OCI-LY3 (cell line): Measurements from ENCODE around the gene CHD6.

Source experiments
- EZH2phosphoT487 ChIP-seq: fragments of 200-600 bp; shearing (Covaris generic); IDR thresholded peaks from 2 replicates; pipeline ENCODE4 v1.6.1; 2018; ENCODE audit warnings: antibody characterized with exemption, mixed run types, low read depth
- TF ChIP-seq, protein P1 (sequence below): fragments of 200-600, 300-600 bp; sonication (generic); IDR thresholded peaks from 2 replicates; pipeline ENCODE4 v1.5.1; 2014; ENCODE audit warnings: antibody characterized with exemption, low read length, low read depth

DNA sequence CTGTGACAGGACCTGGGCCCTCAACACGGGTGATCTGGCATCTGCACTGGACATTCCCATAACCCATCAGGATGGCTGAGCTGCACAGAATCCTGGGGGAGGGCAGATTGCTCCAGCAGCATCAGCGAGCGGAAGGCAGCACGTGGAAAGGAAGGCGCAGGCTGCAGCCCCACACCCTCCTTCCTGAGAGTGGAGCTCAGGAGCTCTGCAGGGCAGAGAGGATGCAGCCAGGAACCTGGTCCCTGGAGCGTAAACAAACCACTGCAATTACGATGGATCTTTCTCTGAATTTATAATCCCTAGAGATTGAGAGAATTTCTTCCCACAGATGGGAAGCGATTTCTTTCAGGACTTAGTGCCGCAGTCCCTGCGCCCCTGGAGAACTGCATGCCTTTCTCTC is 211.8 kb downstream of the CHD6 start:
- no peak for TF ChIP-seq EZH2phosphoT487
- TF ChIP-seq, protein P1, sequence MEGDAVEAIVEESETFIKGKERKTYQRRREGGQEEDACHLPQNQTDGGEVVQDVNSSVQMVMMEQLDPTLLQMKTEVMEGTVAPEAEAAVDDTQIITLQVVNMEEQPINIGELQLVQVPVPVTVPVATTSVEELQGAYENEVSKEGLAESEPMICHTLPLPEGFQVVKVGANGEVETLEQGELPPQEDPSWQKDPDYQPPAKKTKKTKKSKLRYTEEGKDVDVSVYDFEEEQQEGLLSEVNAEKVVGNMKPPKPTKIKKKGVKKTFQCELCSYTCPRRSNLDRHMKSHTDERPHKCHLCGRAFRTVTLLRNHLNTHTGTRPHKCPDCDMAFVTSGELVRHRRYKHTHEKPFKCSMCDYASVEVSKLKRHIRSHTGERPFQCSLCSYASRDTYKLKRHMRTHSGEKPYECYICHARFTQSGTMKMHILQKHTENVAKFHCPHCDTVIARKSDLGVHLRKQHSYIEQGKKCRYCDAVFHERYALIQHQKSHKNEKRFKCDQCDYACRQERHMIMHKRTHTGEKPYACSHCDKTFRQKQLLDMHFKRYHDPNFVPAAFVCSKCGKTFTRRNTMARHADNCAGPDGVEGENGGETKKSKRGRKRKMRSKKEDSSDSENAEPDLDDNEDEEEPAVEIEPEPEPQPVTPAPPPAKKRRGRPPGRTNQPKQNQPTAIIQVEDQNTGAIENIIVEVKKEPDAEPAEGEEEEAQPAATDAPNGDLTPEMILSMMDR: no peak
